C4-2B (cell line): ENCODE results near the gene PARP12.

Source experiments
- H3K27ac ChIP-seq: fragments of 450-650 bp; 2 replicates; pipeline ENCODE4 v1.5.1; 2017
- CTCF ChIP-seq: fragments of 450-650 bp; conservative IDR thresholded peaks from 2 replicates; pipeline ENCODE4 v1.5.1; 2017; ENCODE audit warnings: mild to moderate bottlenecking
- ZFX ChIP-seq: fragments of 450-650 bp; IDR thresholded peaks from 2 replicates; pipeline ENCODE4 v1.6.1; 2017

Gene PARP12

GRCh38 chr7:140013676-140014075, 49.1 kb downstream of the PARP12 start:
- TF ChIP-seq ZFX (no peak), CTCF (no peak)
- no peak overlapping the region for H3K27ac ChIP-seq

GRCh38 chr7:140010194-140010895, 52.4 kb downstream of the PARP12 start:
- TF ChIP-seq ZFX (no peak), CTCF (no peak)
- no peak overlapping the region for H3K27ac ChIP-seq

GRCh38 chr7:140009735-140010134, 53.0 kb downstream of the PARP12 start:
- H3K27ac ChIP-seq = no peak overlapping the region
- TF ChIP-seq CTCF = no peak
- TF ChIP-seq ZFX = no peak

- H3K27ac ChIP-seq = no peak overlapping the region; the same call in 1 of the 2 replicates
- no peak for TF ChIP-seq ZFX
- TF ChIP-seq CTCF = no peak
These were observed 53.8 kb downstream of the PARP12 start for GRCh38 chr7:140008755-140009610.

- TF ChIP-seq CTCF (no peak), ZFX (no peak)
- H3K27ac ChIP-seq = no peak overlapping the region
These were observed 55.6 kb downstream of the PARP12 start for GRCh38 chr7:140007051-140007690.

- no peak overlapping the region for H3K27ac ChIP-seq
- TF ChIP-seq ZFX (no peak), CTCF (no peak)
These were observed 56.2 kb downstream of the PARP12 start for GRCh38 chr7:140006600-140006999.
